CD14-positive monocyte (primary cell): Measurements from ENCODE around the gene PCF11. TPM values are rescaled to one million over a fixed set of nuclear protein-coding genes. Genes with fewer than 3 reads are reported as not detected.

Source experiments
- DNase-seq, 3 donors: peaks; one replicate each; pipeline ENCODE4 v3.0.0-alpha.2; 2011 to 2022
- H2AFZ ChIP-seq: 2 replicates; pipeline ENCODE4 v1.6.0; 2012; ENCODE audit warnings: mild to moderate bottlenecking, low read depth, low read length, inconsistent platforms; ENCODE audit not compliant: insufficient read depth, poor library complexity, severe bottlenecking
- H3K27ac ChIP-seq, 2 donors: 1 replicate in 1 of 2; 2 replicates in 1 of 2; pipeline ENCODE4 v1.5.1; 2012 to 2013; ENCODE audit warnings: low read length in 2 of 2, control low read depth in 1 of 2, inconsistent platforms in 1 of 2, low read depth in 1 of 2, mild to moderate bottlenecking in 1 of 2
- H3K27me3 ChIP-seq, 2 donors: one replicate each; pipeline versions ENCODE4 v1.6.0 to v1.6.1; 2011 to 2013; ENCODE audit warnings: low read length in 2 of 2; ENCODE audit not compliant: control insufficient read depth in 2 of 2, insufficient read depth in 2 of 2
- H3K36me3 ChIP-seq, 2 donors: replicated peaks in 1 of 2; 1 replicate in 1 of 2; 2 replicates in 1 of 2; pipeline versions ENCODE4 v1.5.1 to v1.6.1; 2012 to 2013; ENCODE audit warnings: low read length in 2 of 2, control low read depth in 1 of 2, inconsistent platforms in 1 of 2, mild to moderate bottlenecking in 1 of 2; ENCODE audit not compliant: insufficient read depth in 2 of 2, control insufficient read depth in 1 of 2
- H3K4me1 ChIP-seq, 2 donors: 1 replicate in 1 of 2; 2 replicates in 1 of 2; pipeline versions ENCODE4 v1.5.1 to v1.6.1; 2012 to 2013; ENCODE audit warnings: low read length in 2 of 2, control low read depth in 1 of 2, inconsistent platforms in 1 of 2, mild to moderate bottlenecking in 1 of 2, moderate library complexity in 1 of 2; ENCODE audit not compliant: insufficient read depth in 2 of 2, control insufficient read depth in 1 of 2
- H3K4me2 ChIP-seq: replicated peaks from 2 replicates; pipeline ENCODE3; 2012; ENCODE audit warnings: low read length, moderate library complexity, mild to moderate bottlenecking; ENCODE audit not compliant: poor library complexity, severe bottlenecking; ENCODE audit errors: extremely low read depth
- H3K4me3 ChIP-seq, 3 experiments: fragments of 200-600 bp in 1 of 3; sonication (generic) in 1 of 3; replicated peaks in 1 of 3; 1 replicate in 2 of 3; 2 replicates in 1 of 3; pipeline ENCODE4 v1.5.1; 2011 to 2013; ENCODE audit warnings: low read length in 3 of 3, mild to moderate bottlenecking in 3 of 3, control low read depth in 2 of 3, low read depth in 2 of 3, inconsistent platforms in 1 of 3, moderate library complexity in 1 of 3
- H3K79me2 ChIP-seq: 2 replicates; pipeline ENCODE4 v1.6.0; 2012; ENCODE audit warnings: mild to moderate bottlenecking, control low read depth, inconsistent platforms, low read length, moderate library complexity; ENCODE audit not compliant: insufficient read depth
- H3K9ac ChIP-seq: 2 replicates; pipeline ENCODE4 v1.6.0; 2017; ENCODE audit warnings: low read length, mild to moderate bottlenecking; ENCODE audit not compliant: insufficient read depth, poor library complexity, severe bottlenecking
- H3K9me3 ChIP-seq, 2 donors: replicated peaks in 1 of 2; 1 replicate in 1 of 2; 2 replicates in 1 of 2; pipeline versions ENCODE4 v1.5.1 to v1.6.1; 2012 to 2013; ENCODE audit warnings: low read length in 2 of 2, control low read depth in 1 of 2; ENCODE audit not compliant: control insufficient read depth in 1 of 2, insufficient read depth in 1 of 2
- H4K20me1 ChIP-seq: 2 replicates; pipeline ENCODE4 v1.6.0; 2012; ENCODE audit warnings: mild to moderate bottlenecking, low read length, control low read depth, moderate library complexity; ENCODE audit not compliant: insufficient read depth
- H3K27ac Mint-ChIP-seq, 7 donors: one replicate each; pipeline ENCODE4 v1.8.0; 2020; ENCODE audit warnings: mild to moderate bottlenecking in 7 of 7, mixed read lengths in 7 of 7, moderate library complexity in 6 of 7, inconsistent platforms in 2 of 7
- H3K27me3 Mint-ChIP-seq, 3 donors: one replicate each; pipeline ENCODE4 v1.8.0; 2021 to 2022; ENCODE audit warnings: low read depth in 3 of 3, mild to moderate bottlenecking in 3 of 3, mixed read lengths in 3 of 3, moderate library complexity in 3 of 3, inconsistent platforms in 1 of 3
- H3K36me3 Mint-ChIP-seq, 2 donors: one replicate each; pipeline ENCODE4 v1.8.0; 2020; ENCODE audit warnings: mixed read lengths in 2 of 2, inconsistent platforms in 1 of 2, mild to moderate bottlenecking in 1 of 2
- H3K4me1 Mint-ChIP-seq: one replicate; pipeline ENCODE4 v1.8.0; 2020; ENCODE audit warnings: mild to moderate bottlenecking, mixed read lengths
- H3K4me3 Mint-ChIP-seq, 2 donors: one replicate each; pipeline ENCODE4 v1.8.0; 2020; ENCODE audit warnings: mild to moderate bottlenecking in 2 of 2, mixed read lengths in 2 of 2, moderate library complexity in 1 of 2
- H3K9me3 Mint-ChIP-seq, 7 donors: one replicate each; pipeline ENCODE4 v1.8.0; 2020 to 2022; ENCODE audit warnings: mixed read lengths in 7 of 7, mild to moderate bottlenecking in 6 of 7, moderate library complexity in 6 of 7, inconsistent platforms in 2 of 7
- CTCF ChIP-seq: fragments of 200-600 bp; IDR thresholded peaks from one replicate; pipeline ENCODE4 v1.8.0; 2022; ENCODE audit warnings: antibody characterized with exemption, mild to moderate bottlenecking
- WGBS: methylation state at CpG from one replicate; pipeline ENCODE4 v1.1.5; 2013; ENCODE audit warnings: missing lambda C conversion rate; ENCODE audit not compliant: insufficient coverage; 5-methylcytosine and 5-hydroxymethylcytosine counted together
- intact Hi-C, 2 donors: fragments of 100-400 bp; cut with micrococcal nuclease; formaldehyde crosslinking; loops; one replicate each; pipeline versions ENCODE4 v1.15.0 to v1.15.1; 2023
- polyA plus RNA-seq, 3 donors: library from polyadenylated mRNA; depleted of rRNA in 1 of 3; unstranded in 2 of 3; stranded (reverse) in 1 of 3; fragments of 300-500 nt in 2 of 3; fragments of >200 nt in 1 of 3; fragmentation: Illumina TruSeq in 2 of 3; gene quantifications; 1 replicate in 2 of 3; 2 replicates in 1 of 3; pipeline ENCODE4 v1.2.3, GENCODE V29; 2012 to 2021

Gene PCF11
- polyA plus RNA-seq, 3 donors = 8.3 to 78.1 (median 15.7) TPM

- intact Hi-C loops = no loop called here
- Histone ChIP-seq H3K79me2 (peaks cover 100% of the 10 kb centered on the region), H3K9ac (no peak overlapping the region), H3K36me3 (peaks cover 75 to 87% of the 10 kb centered on the region in 2 donors), H3K4me3 (no peak overlapping the region), H3K27ac (peak overlapping the region in 1 of 2 donors; percentile 30), H3K27me3 (no peaks in the 10 kb centered on the region), H3K4me2 (no peak overlapping the region), H2AFZ (no peak overlapping the region), H4K20me1 (peaks cover 100% of the 10 kb centered on the region), H3K4me1 (peaks cover 49 to 61% of the 10 kb centered on the region in 2 donors), H3K9me3 (no peaks in the 10 kb centered on the region)
- H3K9me3 Mint-ChIP-seq = no peaks in the 10 kb centered on the region
- peaks cover 63 to 78% of the 10 kb centered on the region in 2 donors for H3K36me3 Mint-ChIP-seq
- WGBS = 100% methylated on average over 3 of the region's 4 CpGs
- H3K27ac Mint-ChIP-seq = peak overlapping the region in 3 of 7 donors; percentile 16 to 70 (median 30)
- H3K4me3 Mint-ChIP-seq = no peak overlapping the region
- no peaks in the 10 kb centered on the region for H3K27me3 Mint-ChIP-seq
- TF ChIP-seq CTCF = no peak
- H3K4me1 Mint-ChIP-seq = peaks cover 49% of the 10 kb centered on the region
- no peak for DNase-seq
These were observed 15.6 kb downstream of the PCF11 start for GRCh38 chr11:83172551-83172950.

GRCh38 chr11:83174008-83174407 is 17.1 kb downstream of the PCF11 start:
- Histone ChIP-seq H2AFZ (no peak overlapping the region), H3K4me2 (peak overlapping the region; percentile 42), H3K9me3 (no peaks in the 10 kb centered on the region), H3K9ac (no peak overlapping the region), H3K27ac (peak overlapping the region; percentile 54 to 61), H4K20me1 (peaks cover 96% of the 10 kb centered on the region), H3K27me3 (no peaks in the 10 kb centered on the region), H3K4me3 (peak overlapping the region in 1 of 3 experiments; percentile 16), H3K4me1 (peaks cover 48 to 55% of the 10 kb centered on the region in 2 donors), H3K36me3 (peaks cover 74 to 85% of the 10 kb centered on the region in 2 donors), H3K79me2 (peaks cover 98% of the 10 kb centered on the region)
- TF ChIP-seq CTCF = no peak
- peak overlapping the region in 1 of 2 donors; percentile 42 for H3K4me3 Mint-ChIP-seq
- H3K27me3 Mint-ChIP-seq = no peaks in the 10 kb centered on the region
- DNase-seq = peak; percentile 25 to 60 (median 42)
- intact Hi-C loops = loop anchor here in 1 of 2 donors (1.0 kb wide), 1 partner anchor 9 kb away; no protein-coding TSS in a partner anchor
- H3K27ac Mint-ChIP-seq = peak overlapping the region; percentile 43 to 87 (median 77)
- H3K4me1 Mint-ChIP-seq = peaks cover 42% of the 10 kb centered on the region
- no peaks in the 10 kb centered on the region for H3K9me3 Mint-ChIP-seq
- H3K36me3 Mint-ChIP-seq = peaks cover 57 to 76% of the 10 kb centered on the region in 2 donors
